PC-3 (cell line): ENCODE data around the gene BDNF. TPM values are rescaled to one million over a fixed set of nuclear protein-coding genes. Genes with fewer than 3 reads are reported as not detected.

ENCODE experiments used
- ATAC-seq: fragments of 200-7000 bp; cut with Tn5 transposase; 2 replicates; pipeline ENCODE4 v1.9.1; 2020; ENCODE audit warnings: mild to moderate bottlenecking, moderate library complexity
- BruUV-seq: library from RNA; stranded (reverse); fragments of 400-500 nt; replicated peaks from 2 replicates; lab custom pipeline; 2021; lab: Mats Ljungman, UMichigan
- CTCF ChIA-PET: fragments of 300-600 bp; sonication (Branson Sonifier 250); formaldehyde crosslinking; loops from one replicate; lab custom pipeline; 2022; ENCODE audit warnings: antibody characterized with exemption; lab: Charles Lee
- POLR2A ChIA-PET: fragments of 300-600 bp; sonication (Branson Sonifier 250); formaldehyde crosslinking; loops from one replicate; lab custom pipeline; 2022; ENCODE audit warnings: antibody characterized with exemption; ENCODE audit not compliant: unreplicated experiment; lab: Charles Lee
- DNase-seq: peaks from one replicate; pipeline ENCODE4 v3.0.0-alpha.2; 2015
- H2AFZ ChIP-seq: fragments of 300-600 bp; sonication (generic); 2 replicates; pipeline ENCODE4 v1.6.0; 2016; ENCODE audit warnings: antibody characterized with exemption, low read length
- H3F3A ChIP-seq: fragments of 300-600 bp; sonication (generic); one replicate; pipeline ENCODE4 v1.6.0; 2017; ENCODE audit warnings: antibody characterized with exemption, low read length, control low read depth, mild to moderate bottlenecking; ENCODE audit not compliant: unreplicated experiment
- H3K27ac ChIP-seq: fragments of 300-600 bp; sonication (generic); 2 replicates; pipeline ENCODE4 v1.5.1; 2016; ENCODE audit warnings: mild to moderate bottlenecking, low read length
- H3K27me3 ChIP-seq: fragments of 300-600 bp; sonication (generic); 2 replicates; pipeline ENCODE4 v1.6.1; 2016; ENCODE audit warnings: low read length, mixed read lengths
- H3K36me3 ChIP-seq: fragments of 300-600 bp; sonication (generic); 2 replicates; pipeline ENCODE4 v1.6.1; 2016; ENCODE audit warnings: low read depth, mixed run types, low read length, mixed read lengths
- H3K4me1 ChIP-seq: fragments of 300-600 bp; sonication (generic); 2 replicates; pipeline ENCODE4 v1.5.1; 2016; ENCODE audit warnings: low read length; ENCODE audit not compliant: insufficient read depth
- H3K4me2 ChIP-seq: fragments of 300-600 bp; sonication (generic); 2 replicates; pipeline ENCODE4 v1.6.0; 2016; ENCODE audit warnings: low read length
- H3K4me3 ChIP-seq: fragments of 300-600 bp; sonication (generic); 2 replicates; pipeline ENCODE4 v1.5.1; 2016; ENCODE audit warnings: mild to moderate bottlenecking, low read length, mixed read lengths
- H3K79me2 ChIP-seq: fragments of 300-600 bp; sonication (generic); 2 replicates; pipeline ENCODE4 v1.6.1; 2017; ENCODE audit warnings: low read length, mixed read lengths
- H3K9ac ChIP-seq: fragments of 300-600 bp; sonication (generic); 2 replicates; pipeline ENCODE4 v1.6.0; 2016; ENCODE audit warnings: mild to moderate bottlenecking, low read length
- H3K9me2 ChIP-seq: fragments of 300-600 bp; sonication (generic); replicated peaks from 2 replicates; pipeline ENCODE4 v1.6.1; 2016; ENCODE audit warnings: mixed run types, low read length, mixed read lengths
- H3K9me3 ChIP-seq: fragments of 300-600 bp; sonication (generic); 2 replicates; pipeline ENCODE4 v1.6.1; 2016; ENCODE audit warnings: low read length, mixed read lengths
- H4K20me1 ChIP-seq: fragments of 300-600 bp; sonication (generic); 2 replicates; pipeline ENCODE4 v1.6.1; 2016; ENCODE audit warnings: low read length, mixed read lengths
- CTCF ChIP-seq: fragments of 300-600 bp; sonication (generic); conservative IDR thresholded peaks from 2 replicates; pipeline ENCODE4 v1.5.1; 2017; ENCODE audit warnings: antibody characterized with exemption, low read depth, mild to moderate bottlenecking, low read length
- EZH2 ChIP-seq: fragments of 300-600 bp; sonication (generic); IDR thresholded peaks from one replicate; pipeline ENCODE4 v1.6.1; 2017; ENCODE audit warnings: antibody characterized with exemption, mild to moderate bottlenecking, low read length; ENCODE audit not compliant: unreplicated experiment
- EZH2phosphoT487 ChIP-seq: fragments of 300-600 bp; sonication (generic); IDR thresholded peaks from 2 replicates; pipeline ENCODE4 v1.6.1; 2018; ENCODE audit warnings: mild to moderate bottlenecking, antibody characterized with exemption, low read length, borderline replicate concordance
- intact Hi-C: fragments of 100-400 bp; cut with micrococcal nuclease; formaldehyde crosslinking; loops from 2 replicates; pipeline ENCODE4 v1.9.0; 2023
- total RNA-seq: library from RNA; depleted of rRNA; stranded (reverse); fragments of >200 nt; gene quantifications from 2 replicates; pipeline ENCODE4 v1.2.3, GENCODE V29; 2014

BDNF gene
- total RNA-seq, 1 experiment from 2014 or later = 3.8 TPM

DNA sequence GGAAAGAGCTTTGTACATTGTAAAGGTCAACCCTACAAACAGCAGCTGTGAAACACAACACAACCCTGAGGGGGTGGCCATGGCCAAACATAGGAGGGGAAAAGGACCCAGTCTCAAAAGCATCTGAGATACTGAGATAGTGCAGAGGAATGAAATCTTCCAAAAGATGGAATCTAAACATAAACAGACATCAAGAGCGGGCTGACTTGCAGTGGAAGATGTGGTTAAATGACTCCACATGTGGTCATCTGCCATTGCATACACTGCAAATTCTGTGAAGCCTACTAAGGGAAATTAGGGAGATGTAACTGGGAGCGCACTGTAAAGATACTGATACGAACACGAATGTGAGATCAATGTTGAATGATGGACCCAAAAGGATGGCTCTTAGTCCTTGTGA, 22.0 kb downstream of the BDNF start:
- intact Hi-C loops = loop anchor here (10.0 kb wide), 1 partner anchor 153 kb away; no protein-coding TSS in a partner anchor
- CTCF ChIA-PET = no interaction called here
- ATAC-seq (no peak), DNase-seq (no peak)
- POLR2A ChIA-PET = no interaction called here
- H3K9me2 ChIP-seq = no peaks in the 10 kb centered on the region
- BruUV-seq = no TSS peak
- no peaks in the 10 kb centered on the region for H3K9me3 ChIP-seq
- H3K36me3 ChIP-seq = no peaks in the 10 kb centered on the region
- TF ChIP-seq CTCF (no peak), EZH2 (no peak), EZH2phosphoT487 (no peak)
- H3F3A ChIP-seq = no peaks in the 10 kb centered on the region
- H4K20me1 ChIP-seq = no peaks in the 10 kb centered on the region
- no peaks in the 10 kb centered on the region for H3K27me3 ChIP-seq
- H3K4me1 ChIP-seq = no peaks in the 10 kb centered on the region
- no peak overlapping the region for H2AFZ ChIP-seq
- no peak overlapping the region for H3K4me3 ChIP-seq
- H3K27ac ChIP-seq = no peak overlapping the region
- no peak overlapping the region for H3K9ac ChIP-seq
- 0 out of 2 replicates have a peak, but pooled peaks cover 7% of the 10 kb centered on the region for H3K79me2 ChIP-seq
- H3K4me2 ChIP-seq = no peak overlapping the region

- intact Hi-C loops = loop anchor here (10.0 kb wide), 1 partner anchor 152 kb away; no protein-coding TSS in a partner anchor
- Histone ChIP-seq H3F3A (no peaks in the 10 kb centered on the region), H3K4me1 (0 out of 2 replicates have a peak, but pooled peaks cover 4% of the 10 kb centered on the region), H3K36me3 (no peaks in the 10 kb centered on the region), H2AFZ (no peak overlapping the region), H3K4me3 (no peak overlapping the region), H3K4me2 (no peak overlapping the region), H3K9me2 (no peaks in the 10 kb centered on the region), H3K9me3 (no peaks in the 10 kb centered on the region), H3K27me3 (no peaks in the 10 kb centered on the region), H4K20me1 (no peaks in the 10 kb centered on the region), H3K9ac (no peak overlapping the region), H3K27ac (no peak overlapping the region), H3K79me2 (0 out of 2 replicates have a peak, but pooled peaks cover 7% of the 10 kb centered on the region)
- ATAC-seq (no peak), DNase-seq (no peak)
- CTCF ChIA-PET = no interaction called here
- TF ChIP-seq EZH2 (no peak), CTCF (no peak), EZH2phosphoT487 (no peak)
- no TSS peak for BruUV-seq
- POLR2A ChIA-PET = no interaction called here
Observed at GRCh38 chr11:27677108-27677507, 23.1 kb downstream of the BDNF start.

DNA sequence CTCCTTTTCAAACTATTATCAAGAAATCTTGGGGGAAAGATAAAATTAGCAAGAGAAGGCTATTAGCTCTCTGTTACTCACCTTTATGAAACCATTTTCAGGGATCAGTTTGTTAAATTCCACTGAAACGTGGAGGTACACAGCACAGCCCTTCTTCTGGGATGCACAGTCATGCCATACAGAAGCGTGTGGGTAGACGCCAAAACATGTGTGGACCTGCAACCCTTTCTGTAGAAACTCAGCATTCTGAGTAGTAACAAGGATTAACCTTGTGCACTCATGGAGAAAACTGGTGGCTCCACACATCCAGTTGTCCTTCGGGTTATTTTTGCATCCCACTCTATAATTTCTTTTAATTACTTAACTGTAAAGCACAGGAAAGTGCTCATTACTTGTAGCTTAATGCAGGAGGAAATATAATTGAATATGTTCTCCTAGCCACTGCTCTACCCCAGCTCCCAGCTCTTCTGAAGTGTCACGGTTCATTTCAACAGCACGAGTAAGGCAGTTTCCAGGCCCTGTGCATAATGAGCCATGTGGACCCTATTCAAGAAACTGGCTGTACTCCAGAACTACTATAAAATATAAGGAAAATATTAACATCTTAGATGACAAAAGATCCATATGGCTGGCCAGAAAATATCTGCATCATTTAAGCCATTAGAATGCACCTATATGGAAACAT, 26.1 kb downstream of the BDNF start:
- Histone ChIP-seq H3K27ac (no peak overlapping the region), H3K4me1 (0 out of 2 replicates have a peak, but pooled peaks cover 4% of the 10 kb centered on the region), H4K20me1 (no peaks in the 10 kb centered on the region), H3K79me2 (0 out of 2 replicates have a peak, but pooled peaks cover 7% of the 10 kb centered on the region), H3K9me3 (no peaks in the 10 kb centered on the region), H3K4me3 (no peak overlapping the region), H3K9me2 (no peaks in the 10 kb centered on the region), H3K9ac (no peak overlapping the region), H3K4me2 (no peak overlapping the region), H3K27me3 (no peaks in the 10 kb centered on the region), H3K36me3 (no peaks in the 10 kb centered on the region), H3F3A (no peaks in the 10 kb centered on the region), H2AFZ (no peak overlapping the region)
- no peak for ATAC-seq
- no peak for DNase-seq
- POLR2A ChIA-PET = no interaction called here
- BruUV-seq = no TSS peak
- TF ChIP-seq CTCF = no peak
- TF ChIP-seq EZH2 = no peak
- no peak for TF ChIP-seq EZH2phosphoT487
- intact Hi-C loops = loop anchor here (10.0 kb wide), 1 partner anchor 149 kb away; no protein-coding TSS in a partner anchor
- CTCF ChIA-PET = no interaction called here
